ENCODE results near the gene SYNDIG1.

GRCh38 chr20:24649787-24650490 is 180.5 kb downstream of the SYNDIG1 start:
- TF ChIP-seq MAZ (IDR thresholded peaks at IDR 0.05; ENCODE audit: borderline replicate concordance, low read depth, low read length) (no peak), POLR2A (IDR thresholded peaks at IDR 0.05; ENCODE audit: low read length) (no peak), JUNB (IDR thresholded peaks at IDR 0.05) (no peak), EP300 (IDR thresholded peaks at IDR 0.05) (no peak), ZC3H11A (IDR thresholded peaks at IDR 0.05) (no peak), ESRRA (IDR thresholded peaks at IDR 0.05; ENCODE audit: borderline replicate concordance, low read length) (no peak), CHD2 (IDR thresholded peaks at IDR 0.05; ENCODE audit: low read length, partially characterized antibody) (no peak)
- TF ChIP-seq, protein P1, sequence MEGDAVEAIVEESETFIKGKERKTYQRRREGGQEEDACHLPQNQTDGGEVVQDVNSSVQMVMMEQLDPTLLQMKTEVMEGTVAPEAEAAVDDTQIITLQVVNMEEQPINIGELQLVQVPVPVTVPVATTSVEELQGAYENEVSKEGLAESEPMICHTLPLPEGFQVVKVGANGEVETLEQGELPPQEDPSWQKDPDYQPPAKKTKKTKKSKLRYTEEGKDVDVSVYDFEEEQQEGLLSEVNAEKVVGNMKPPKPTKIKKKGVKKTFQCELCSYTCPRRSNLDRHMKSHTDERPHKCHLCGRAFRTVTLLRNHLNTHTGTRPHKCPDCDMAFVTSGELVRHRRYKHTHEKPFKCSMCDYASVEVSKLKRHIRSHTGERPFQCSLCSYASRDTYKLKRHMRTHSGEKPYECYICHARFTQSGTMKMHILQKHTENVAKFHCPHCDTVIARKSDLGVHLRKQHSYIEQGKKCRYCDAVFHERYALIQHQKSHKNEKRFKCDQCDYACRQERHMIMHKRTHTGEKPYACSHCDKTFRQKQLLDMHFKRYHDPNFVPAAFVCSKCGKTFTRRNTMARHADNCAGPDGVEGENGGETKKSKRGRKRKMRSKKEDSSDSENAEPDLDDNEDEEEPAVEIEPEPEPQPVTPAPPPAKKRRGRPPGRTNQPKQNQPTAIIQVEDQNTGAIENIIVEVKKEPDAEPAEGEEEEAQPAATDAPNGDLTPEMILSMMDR (IDR thresholded peaks at IDR 0.05), result no peak
- TF ChIP-seq, protein P2, sequence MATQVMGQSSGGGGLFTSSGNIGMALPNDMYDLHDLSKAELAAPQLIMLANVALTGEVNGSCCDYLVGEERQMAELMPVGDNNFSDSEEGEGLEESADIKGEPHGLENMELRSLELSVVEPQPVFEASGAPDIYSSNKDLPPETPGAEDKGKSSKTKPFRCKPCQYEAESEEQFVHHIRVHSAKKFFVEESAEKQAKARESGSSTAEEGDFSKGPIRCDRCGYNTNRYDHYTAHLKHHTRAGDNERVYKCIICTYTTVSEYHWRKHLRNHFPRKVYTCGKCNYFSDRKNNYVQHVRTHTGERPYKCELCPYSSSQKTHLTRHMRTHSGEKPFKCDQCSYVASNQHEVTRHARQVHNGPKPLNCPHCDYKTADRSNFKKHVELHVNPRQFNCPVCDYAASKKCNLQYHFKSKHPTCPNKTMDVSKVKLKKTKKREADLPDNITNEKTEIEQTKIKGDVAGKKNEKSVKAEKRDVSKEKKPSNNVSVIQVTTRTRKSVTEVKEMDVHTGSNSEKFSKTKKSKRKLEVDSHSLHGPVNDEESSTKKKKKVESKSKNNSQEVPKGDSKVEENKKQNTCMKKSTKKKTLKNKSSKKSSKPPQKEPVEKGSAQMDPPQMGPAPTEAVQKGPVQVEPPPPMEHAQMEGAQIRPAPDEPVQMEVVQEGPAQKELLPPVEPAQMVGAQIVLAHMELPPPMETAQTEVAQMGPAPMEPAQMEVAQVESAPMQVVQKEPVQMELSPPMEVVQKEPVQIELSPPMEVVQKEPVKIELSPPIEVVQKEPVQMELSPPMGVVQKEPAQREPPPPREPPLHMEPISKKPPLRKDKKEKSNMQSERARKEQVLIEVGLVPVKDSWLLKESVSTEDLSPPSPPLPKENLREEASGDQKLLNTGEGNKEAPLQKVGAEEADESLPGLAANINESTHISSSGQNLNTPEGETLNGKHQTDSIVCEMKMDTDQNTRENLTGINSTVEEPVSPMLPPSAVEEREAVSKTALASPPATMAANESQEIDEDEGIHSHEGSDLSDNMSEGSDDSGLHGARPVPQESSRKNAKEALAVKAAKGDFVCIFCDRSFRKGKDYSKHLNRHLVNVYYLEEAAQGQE (IDR thresholded peaks at IDR 0.05), result no peak
- TF ChIP-seq, protein P3, sequence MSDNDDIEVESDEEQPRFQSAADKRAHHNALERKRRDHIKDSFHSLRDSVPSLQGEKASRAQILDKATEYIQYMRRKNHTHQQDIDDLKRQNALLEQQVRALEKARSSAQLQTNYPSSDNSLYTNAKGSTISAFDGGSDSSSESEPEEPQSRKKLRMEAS (IDR thresholded peaks at IDR 0.05), result no peak
